HG02981 (cell line): ENCODE measurements around the gene WDR59.
"Not testable (repeated sequence)": the region's sequence is repeated elsewhere in the genome, so short reads cannot be mapped to it uniquely, and the experiment has no call there.

Experiments used
- ATAC-seq: cut with Tn5 transposase; IDR thresholded peaks from one replicate; pipeline ENCODE4 v1.9.1; 2021; ENCODE audit warnings: mild to moderate bottlenecking, moderate library complexity; ENCODE audit not compliant: unreplicated experiment

The WDR59 gene

GRCh38 chr16:74868501-74868900 lies 116.4 kb downstream of the WDR59 start:
- ATAC-seq = no peak

GRCh38 chr16:74868035-74868434 lies 116.9 kb downstream of the WDR59 start:
- no peak for ATAC-seq

GRCh38 chr16:74867281-74867849 lies 117.6 kb downstream of the WDR59 start:
- no peak for ATAC-seq

GRCh38 chr16:74865922-74866598 lies 118.9 kb downstream of the WDR59 start:
- no peak for ATAC-seq

GRCh38 chr16:74862743-74863244 lies 122.1 kb downstream of the WDR59 start:
- ATAC-seq = no peak

GRCh38 chr16:74852500-74852875 lies 132.4 kb downstream of the WDR59 start:
- no peak for ATAC-seq

GRCh38 chr16:74850027-74850426 lies 134.9 kb downstream of the WDR59 start:
- ATAC-seq = no peak

- no peak for ATAC-seq
Observed at GRCh38 chr16:74847202-74847601, 137.7 kb downstream of the WDR59 start.

- ATAC-seq = no peak
Observed at GRCh38 chr16:74846714-74847113, 138.2 kb downstream of the WDR59 start.

- ATAC-seq = no peak
Observed at GRCh38 chr16:74844041-74844980, 140.6 kb downstream of the WDR59 start.

- ATAC-seq = not testable (repeated sequence)
Observed at GRCh38 chr16:74843381-74844035, 141.4 kb downstream of the WDR59 start.

- ATAC-seq = no peak
Observed at GRCh38 chr16:74842413-74842812, 142.5 kb downstream of the WDR59 start.

GRCh38 chr16:74841904-74842303 lies 143.0 kb downstream of the WDR59 start:
- no peak for ATAC-seq

GRCh38 chr16:74841469-74841868 lies 143.5 kb downstream of the WDR59 start:
- no peak for ATAC-seq

GRCh38 chr16:74837056-74837455 lies 147.9 kb downstream of the WDR59 start:
- no peak for ATAC-seq

- no peak for ATAC-seq
Observed at GRCh38 chr16:74836111-74836671, 148.7 kb downstream of the WDR59 start.

GRCh38 chr16:74832228-74832627 lies 152.7 kb downstream of the WDR59 start:
- no peak for ATAC-seq

- ATAC-seq = no peak
Observed at GRCh38 chr16:74831467-74831866, 153.5 kb downstream of the WDR59 start.

- no peak for ATAC-seq
Observed at GRCh38 chr16:74830648-74831047, 154.3 kb downstream of the WDR59 start.

GRCh38 chr16:74829637-74830036 lies 155.3 kb downstream of the WDR59 start:
- ATAC-seq = no peak

- no peak for ATAC-seq
Observed at GRCh38 chr16:74825941-74826340, 159.0 kb downstream of the WDR59 start.
